NCI-H2196 treated with DMSO at 0.1 percent for 48 hours (cell line): ENCODE measurements around the gene ADGRV1.
"Not testable (repeated sequence)": the region's sequence is repeated elsewhere in the genome, so short reads cannot be mapped to it uniquely, and the experiment has no call there.

ENCODE experiments used
- DNase-seq: peaks from one replicate; lab custom pipeline; 2025; ENCODE audit not compliant: unreplicated experiment; lab: John Stamatoyannopoulos, UW

The ADGRV1 gene

GRCh38 chr5:91053741-91054025 lies 495.1 kb downstream of the ADGRV1 start:
- no peak for DNase-seq

GRCh38 chr5:91058155-91058554 lies 499.6 kb downstream of the ADGRV1 start:
- DNase-seq = no peak

- no peak for DNase-seq
Observed at GRCh38 chr5:91058575-91058974, 500.0 kb downstream of the ADGRV1 start.

- no peak for DNase-seq
Observed at GRCh38 chr5:91059409-91059808, 500.8 kb downstream of the ADGRV1 start.

- DNase-seq = no peak
Observed at GRCh38 chr5:91061094-91061493, 502.5 kb downstream of the ADGRV1 start.

DNA sequence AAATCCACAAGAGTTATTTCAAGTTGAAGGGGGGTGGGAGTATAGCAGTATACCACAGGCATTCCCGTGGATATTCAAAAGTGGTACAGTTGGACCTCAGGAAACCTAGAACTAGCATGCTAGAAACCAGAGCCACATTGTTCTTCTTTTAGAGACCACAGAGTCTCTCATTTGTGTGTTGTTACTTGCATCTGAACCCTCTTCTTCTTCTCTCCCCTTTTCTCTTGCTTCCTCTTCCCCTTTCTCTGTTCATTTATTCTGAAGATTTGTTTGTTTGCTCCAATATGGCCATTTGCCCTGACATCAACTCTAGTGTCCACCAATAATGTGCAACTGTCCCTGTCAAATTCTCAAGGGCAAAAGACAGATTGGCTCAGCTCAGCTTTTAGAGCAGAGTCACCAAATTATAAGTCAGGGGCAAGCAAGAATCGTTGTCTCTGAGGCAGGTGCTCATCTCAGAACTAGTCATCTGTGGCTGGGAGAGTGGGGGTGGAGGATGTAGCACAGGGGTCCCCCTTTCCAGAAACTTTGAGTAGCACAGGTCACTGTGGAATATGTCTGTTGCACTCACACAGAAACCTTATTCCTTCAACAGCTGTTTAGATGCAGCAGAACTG lies 503.5 kb downstream of the ADGRV1 start:
- no peak for DNase-seq

DNA sequence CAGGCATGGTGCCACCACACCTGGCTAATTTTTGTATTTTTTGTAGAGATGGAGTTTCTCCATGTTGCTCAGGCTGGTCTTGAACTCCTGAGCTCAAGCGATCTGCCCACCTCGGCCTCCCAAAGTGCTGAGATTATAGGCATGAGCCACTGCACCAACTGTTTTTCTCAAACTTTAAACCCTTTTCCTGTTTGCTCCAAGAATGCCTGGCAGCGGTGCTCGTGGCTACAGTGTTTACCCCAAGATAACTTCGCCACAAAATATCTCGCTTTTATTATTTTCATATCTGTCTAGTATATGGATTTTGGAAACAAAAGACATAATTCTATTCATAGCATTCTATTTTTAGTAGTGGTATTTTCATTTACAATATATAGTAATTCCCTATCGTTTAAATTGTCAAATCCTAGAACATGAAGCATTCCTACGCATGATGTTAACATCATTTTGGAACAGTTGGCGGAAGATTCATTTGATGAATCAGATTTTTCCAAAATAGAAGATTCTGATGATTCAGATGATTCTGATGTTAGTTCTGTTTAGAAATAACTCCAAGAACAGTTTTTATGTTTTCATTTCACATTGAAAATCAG lies 504.6 kb downstream of the ADGRV1 start:
- not testable (repeated sequence) for DNase-seq

GRCh38 chr5:91065496-91065895 lies 506.9 kb downstream of the ADGRV1 start:
- DNase-seq = no peak

- no peak for DNase-seq
Observed at GRCh38 chr5:91069364-91069763, 510.8 kb downstream of the ADGRV1 start.

- no peak for DNase-seq
Observed at GRCh38 chr5:91070761-91071550, 512.4 kb downstream of the ADGRV1 start.

GRCh38 chr5:91072881-91073280 lies 514.3 kb downstream of the ADGRV1 start:
- DNase-seq = no peak

- DNase-seq = no peak
Observed at GRCh38 chr5:91074615-91075014, 516.0 kb downstream of the ADGRV1 start.

DNA sequence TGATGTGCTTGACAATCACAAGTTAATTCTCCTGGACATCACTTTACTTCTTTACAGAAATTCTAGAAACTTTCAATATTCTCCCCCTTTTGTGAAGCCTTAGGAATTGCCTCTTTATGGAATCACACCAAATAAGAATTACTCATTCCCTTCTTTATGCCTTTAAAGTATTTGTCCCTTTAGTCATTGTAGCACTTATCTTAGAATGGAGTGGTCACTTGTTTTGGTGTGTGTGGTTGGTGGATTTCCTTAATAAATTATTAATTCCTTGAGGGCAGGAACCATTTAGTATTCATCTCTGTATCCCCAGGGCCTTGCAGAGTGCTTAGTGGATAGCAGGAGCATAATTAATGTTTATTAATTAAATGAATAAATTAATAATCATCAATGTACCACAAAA lies 517.5 kb downstream of the ADGRV1 start:
- DNase-seq = no peak

GRCh38 chr5:91077623-91078022 lies 519.0 kb downstream of the ADGRV1 start:
- DNase-seq = no peak

GRCh38 chr5:91079037-91079436 lies 520.4 kb downstream of the ADGRV1 start:
- DNase-seq = no peak

GRCh38 chr5:91089758-91090157 lies 531.2 kb downstream of the ADGRV1 start:
- no peak for DNase-seq

DNA sequence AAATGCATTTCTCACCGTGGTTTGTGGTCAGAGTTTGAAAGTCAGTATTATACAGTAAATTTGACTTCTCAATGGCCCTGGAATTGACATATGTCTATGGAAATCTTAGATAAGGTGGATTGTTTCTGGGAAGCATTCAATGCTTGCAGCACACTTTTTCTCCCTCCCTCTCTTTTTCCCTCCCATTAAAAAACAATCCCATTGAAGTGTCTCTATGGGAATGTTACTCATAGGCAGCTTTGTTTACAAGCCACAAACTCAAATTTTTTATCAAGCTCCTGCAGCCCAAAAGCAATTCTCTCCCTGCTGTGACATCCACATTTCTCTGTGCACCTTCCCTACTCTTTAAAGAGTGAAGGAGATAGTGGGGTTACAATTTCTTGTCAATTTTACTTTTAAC lies 532.4 kb downstream of the ADGRV1 start:
- no peak for DNase-seq

DNA sequence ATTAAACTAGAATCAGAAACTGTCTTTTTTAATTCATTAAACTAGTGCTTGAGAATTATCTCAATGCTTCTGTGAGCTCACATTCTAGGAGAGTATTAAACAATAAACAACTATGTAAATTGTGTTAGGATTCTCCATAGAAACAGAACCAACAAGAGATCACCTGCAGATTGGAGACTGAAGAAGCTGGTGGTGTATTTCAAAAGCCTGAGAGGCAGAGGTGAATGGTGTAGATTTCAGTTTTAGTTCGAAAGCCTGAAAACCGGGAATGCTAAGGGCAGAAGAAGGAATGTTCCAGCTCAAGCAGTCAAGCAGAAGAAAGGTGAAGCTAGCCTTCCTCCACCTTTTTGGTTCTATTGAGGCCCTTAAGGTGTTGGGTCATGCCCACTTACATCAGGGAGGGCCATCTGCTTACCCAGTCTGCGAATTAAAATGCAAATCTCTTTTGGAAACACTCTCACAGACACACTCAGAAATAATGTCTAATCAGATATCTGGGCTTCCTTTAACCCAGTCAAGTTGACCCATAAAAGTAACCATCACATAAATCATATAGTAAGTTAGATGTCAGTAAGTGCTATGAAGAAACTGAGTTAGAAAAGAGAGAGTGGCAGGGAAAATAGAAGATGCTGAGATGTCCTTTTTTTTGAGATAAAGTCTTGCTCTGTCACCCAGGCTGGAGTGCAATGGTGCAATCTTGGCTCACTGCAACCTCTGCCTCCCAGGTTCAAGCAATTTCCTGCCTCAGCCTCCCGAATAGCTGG lies 533.1 kb downstream of the ADGRV1 start:
- DNase-seq = no peak

- no peak for DNase-seq
Observed at GRCh38 chr5:91092859-91093783, 534.5 kb downstream of the ADGRV1 start.

- no peak for DNase-seq
Observed at GRCh38 chr5:91095313-91095712, 536.7 kb downstream of the ADGRV1 start.
